GM21526 (cell line): Measurements from ENCODE around the gene GMPR.
"Not testable (repeated sequence)": the region's sequence is repeated elsewhere in the genome, so short reads cannot be mapped to it uniquely, and the experiment has no call there.

ENCODE experiments used
- ATAC-seq: cut with Tn5 transposase; IDR thresholded peaks from one replicate; pipeline ENCODE4 v1.9.1; 2021; ENCODE audit warnings: moderate library complexity; ENCODE audit not compliant: unreplicated experiment, low FRiP score

The GMPR gene

DNA sequence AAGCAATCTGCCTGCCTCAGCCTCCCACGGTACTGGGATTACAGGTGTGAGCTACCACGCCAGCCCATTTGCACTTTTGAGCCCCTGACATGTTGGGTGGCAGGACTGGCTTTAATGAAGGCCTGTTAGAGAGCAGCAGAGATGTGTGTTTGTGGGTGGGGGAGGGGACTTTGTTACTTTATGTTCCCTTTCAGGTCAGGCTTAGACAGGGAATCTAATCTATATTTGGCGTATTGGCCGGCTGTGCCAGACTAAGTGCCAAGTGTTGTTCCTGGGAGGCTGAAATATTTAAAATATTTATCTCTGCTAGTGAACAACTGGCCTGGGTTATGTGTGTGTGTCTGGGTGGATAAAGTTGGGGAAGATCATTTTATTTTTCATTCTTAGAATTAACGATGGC lies 6.1 kb downstream of the GMPR start:
- ATAC-seq: no peak

DNA sequence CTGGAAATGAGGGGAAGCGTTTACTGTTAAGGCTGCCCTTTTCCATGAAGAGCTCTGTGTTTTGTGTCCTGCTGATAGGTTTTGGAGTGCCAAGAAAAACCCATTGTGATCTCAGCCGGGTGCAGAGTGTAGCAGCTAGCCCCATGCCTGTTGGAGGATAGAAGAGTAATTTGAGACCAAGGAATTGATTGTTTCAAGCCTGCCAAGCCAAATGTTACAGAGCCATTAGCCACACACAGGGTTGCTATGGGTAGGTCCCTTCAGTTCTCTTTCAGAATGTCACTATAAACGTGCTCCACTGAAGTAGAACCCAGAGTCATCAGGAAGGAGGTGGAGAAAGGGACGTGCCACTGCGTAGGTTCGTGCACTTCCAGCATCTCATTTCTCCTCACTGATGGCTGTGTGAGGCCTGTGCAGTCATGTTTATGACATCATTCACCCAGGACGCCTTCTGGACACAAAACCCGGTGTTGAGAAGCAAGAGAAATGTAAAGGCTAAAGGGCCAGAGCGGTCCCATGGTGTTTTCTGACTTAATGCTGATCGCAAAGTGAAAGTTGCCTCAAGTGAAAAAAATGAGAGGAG lies 6.6 kb downstream of the GMPR start:
- ATAC-seq: no peak

DNA sequence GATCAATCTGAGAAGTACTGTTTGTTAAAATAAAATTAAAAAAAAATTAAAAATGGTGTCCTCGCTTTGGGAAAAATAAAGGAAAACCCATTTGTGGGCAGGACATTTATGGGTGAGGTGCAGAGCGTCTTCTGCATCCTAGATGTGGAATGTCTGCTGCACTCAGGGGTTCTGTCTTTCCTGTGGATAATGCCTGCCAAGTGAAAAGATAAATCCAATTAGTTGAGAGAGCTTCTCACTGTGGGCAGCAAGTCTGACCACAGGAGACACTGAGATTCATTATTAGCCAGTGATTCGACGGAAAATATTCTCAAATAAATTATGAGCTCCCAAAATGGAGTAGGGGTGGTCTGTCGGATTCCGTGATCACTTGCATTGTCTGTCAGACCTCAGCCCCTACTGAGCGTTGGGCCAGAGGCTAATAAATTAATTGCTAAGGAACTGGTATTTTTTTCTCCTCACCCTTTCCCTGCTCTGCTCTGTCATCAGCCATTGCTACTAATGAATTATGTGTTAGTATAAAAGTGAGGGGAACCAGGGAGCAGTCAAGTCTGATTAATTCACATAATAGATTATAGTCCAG lies 10.0 kb downstream of the GMPR start:
- ATAC-seq: no peak

DNA sequence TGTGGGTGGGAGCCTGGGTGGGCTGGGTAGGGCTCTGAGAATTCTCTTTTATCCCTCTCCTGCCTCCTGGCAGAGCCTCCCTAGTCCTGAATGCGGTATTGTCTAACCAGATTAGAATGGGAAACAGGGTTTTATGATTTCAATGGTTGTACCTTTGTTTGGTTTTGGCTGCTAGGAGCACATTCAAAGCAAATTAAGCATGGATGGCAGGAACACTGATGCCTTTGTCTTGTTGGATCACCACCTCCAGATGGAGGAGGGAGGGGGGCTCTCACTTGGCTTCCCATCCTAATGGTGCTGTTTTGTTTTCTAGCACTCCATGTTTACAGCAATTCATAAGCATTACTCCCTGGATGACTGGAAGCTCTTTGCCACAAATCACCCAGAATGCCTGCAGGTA lies 11.6 kb downstream of the GMPR start:
- ATAC-seq: no peak

DNA sequence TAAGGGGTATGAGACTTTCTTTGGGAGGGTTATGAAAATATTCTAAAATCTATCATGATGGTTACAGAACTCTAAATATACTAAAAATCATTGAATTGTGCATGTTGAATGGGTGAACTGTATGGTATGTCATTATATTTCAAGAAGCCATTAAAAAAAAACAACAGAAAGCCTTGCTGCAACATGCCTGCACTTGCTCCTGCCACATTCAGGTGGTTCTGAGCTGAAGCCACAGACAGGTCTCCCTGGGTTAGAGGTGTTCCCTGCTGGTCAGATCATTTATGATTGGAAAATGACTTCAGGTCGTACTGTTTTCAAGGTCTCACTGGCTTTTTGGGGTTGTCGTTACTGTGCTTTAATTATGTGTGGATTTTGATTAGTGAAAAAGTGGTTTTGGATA lies 13.3 kb downstream of the GMPR start:
- no peak for ATAC-seq

DNA sequence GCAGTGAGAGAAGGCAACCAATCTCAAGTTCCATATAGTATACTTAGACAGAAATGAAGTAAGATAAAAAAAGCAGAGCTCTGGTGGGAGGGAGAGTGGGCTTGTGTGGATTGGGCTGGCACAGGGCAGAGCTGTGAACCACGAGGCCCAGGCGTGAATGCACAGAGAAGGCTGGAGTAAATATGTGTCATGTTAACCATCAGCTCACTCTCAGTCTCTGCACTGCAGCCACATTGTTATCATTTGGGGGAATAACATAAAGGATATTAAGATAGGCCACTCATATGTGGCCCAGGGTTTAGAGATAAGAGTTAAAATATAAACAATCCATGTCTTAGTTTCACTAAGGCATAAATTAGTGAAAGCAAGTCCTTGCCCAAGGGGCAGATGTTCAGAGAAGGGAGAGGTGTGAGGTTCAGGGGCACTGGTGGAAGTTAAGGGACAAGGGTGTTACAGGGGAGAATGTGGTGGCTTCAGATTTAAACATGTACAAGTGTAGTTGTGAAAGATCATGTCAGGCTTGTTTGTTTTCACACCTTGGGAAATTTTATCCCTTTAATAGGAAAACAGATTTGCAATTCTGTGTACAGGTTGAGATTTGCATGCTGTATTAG lies 14.4 kb downstream of the GMPR start:
- ATAC-seq: no peak

DNA sequence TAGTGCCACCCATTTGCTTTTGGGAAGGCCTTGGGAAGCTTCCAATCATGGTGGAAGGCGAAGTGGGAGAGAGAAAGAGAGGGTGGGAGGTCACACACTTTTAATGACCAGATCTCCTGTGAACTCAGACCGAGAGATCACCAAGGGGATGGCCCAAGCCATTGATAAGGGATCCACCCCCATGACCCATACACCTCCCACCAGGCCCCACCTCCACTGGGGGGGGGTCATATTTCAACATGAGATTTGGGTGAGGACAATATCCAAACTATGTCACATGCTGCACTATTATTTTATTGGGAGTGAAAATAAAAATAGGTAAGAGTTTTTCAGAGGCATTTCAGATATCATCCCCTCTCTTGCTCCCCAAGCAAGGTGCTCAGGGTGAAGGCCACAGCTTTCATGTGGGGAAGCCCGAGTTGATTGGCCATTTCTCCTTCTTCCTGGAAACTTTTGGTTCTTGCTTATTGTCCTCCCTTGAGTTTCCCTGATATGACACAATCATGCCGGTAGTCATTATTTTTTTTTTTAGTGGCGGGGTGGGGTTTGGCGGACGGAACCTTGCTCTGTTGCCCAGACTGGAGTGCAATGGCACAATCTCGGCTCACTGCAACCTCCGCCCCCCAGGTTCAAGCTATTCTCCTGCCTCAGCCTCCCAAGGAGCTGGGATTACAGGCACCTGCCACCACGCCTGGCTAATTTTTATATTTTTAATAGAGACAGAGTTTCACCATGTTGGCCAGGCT lies 15.2 kb downstream of the GMPR start:
- ATAC-seq: no peak

DNA sequence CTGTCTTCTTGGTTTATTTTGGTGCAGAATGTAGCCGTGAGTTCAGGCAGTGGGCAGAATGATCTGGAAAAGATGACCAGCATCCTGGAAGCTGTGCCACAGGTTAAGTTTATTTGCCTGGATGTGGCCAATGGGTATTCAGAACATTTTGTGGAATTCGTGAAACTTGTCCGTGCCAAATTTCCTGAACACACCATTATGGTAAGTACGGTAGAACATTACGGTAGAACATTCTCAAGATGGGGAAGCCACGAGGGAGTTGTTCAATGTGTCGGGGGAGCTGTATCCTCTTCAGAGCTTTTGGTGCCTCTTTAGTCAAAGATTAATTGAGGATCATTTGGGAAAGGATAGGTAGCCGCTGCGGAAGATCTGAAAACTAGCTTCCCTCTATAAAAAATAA lies 16.1 kb downstream of the GMPR start:
- no peak for ATAC-seq

DNA sequence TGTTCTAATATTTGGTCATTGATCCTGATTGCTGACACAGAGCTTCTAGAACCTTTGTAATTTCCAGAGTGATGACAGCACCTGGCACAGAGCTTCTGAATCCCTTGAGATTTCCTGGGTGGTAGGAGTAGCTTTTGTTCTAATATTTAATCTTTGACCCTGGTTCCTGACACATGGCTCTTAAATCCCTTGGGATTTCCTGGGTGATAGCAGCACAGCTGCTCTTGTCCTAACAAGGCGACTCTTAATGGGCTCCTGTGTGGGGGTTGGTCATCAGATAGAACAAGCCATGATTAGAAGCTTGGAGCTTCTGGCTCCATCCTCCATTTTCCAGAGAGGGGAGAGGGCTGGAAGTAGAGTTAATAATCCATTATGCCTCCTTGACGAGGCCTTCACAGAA lies 18.4 kb downstream of the GMPR start:
- ATAC-seq: no peak

DNA sequence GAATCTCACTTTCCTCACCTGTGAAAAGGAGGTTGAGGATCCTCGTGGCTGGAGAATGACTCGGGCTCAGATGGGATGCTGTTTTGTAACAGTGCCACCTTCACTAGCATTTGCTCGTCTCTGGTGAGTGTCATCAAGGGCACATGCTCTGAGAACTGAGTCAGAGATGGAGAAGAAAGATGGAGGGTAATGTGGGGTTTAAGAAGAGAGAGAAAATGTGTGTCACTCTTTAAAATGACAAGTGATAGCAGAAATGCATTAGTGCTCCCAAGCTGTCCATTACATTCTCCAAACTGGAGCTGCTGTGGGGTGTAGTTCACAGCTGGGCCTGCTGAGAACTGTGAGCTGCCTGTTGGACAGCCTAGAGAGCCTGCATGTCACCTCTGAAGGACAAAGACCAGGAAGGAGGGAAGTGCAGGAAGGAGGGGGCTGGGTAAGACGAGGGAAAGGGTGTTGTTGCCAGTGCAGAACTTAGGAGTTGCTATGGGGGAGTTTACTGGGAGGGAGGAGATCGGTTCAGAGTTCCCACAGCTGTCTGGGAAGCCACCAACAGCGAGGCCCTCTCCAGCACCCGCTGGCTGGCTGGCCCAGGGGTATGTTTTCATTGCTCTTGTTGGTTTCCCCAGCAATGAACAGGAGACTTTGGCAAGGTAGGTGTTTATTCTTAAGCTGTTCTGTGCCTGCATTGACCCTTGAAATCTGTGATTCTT lies 19.8 kb downstream of the GMPR start:
- no peak for ATAC-seq

DNA sequence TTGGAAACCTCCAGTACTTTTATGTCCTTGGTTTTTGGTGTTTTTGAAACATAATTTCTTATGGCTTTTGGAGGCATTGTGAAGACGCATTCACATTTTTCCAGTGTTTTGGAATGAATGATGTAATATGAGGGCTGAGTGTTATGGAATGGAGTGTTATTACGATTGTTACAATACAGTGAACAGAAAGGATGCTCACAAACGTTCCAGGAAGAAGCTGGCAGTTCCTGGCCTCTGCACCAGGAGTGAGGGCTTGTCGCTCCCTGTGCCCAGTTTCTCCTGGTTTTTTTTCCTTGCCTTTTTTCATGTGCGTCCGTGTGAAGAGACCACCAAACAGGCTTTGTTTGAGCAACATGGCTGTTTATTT lies 20.3 kb downstream of the GMPR start:
- ATAC-seq: no peak

DNA sequence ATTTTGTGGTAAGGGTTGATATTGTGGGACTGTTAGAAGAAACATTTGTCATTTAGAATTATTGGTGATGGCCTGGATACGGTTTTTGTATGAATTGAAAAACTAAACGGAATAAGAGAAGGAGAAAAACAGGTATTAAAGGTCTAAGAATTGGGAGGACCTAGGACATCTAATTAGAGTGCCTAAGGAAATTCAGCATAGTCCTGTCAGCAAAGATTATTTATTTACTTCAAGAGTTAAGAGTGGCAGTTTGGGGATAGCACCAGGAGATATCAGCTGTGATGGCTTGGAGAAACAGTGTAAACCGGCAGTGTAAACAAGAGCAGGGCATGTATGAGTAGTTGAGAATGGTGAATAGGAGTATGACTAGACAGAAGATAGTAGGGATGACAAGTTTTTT lies 21.2 kb downstream of the GMPR start:
- not testable (repeated sequence) for ATAC-seq

DNA sequence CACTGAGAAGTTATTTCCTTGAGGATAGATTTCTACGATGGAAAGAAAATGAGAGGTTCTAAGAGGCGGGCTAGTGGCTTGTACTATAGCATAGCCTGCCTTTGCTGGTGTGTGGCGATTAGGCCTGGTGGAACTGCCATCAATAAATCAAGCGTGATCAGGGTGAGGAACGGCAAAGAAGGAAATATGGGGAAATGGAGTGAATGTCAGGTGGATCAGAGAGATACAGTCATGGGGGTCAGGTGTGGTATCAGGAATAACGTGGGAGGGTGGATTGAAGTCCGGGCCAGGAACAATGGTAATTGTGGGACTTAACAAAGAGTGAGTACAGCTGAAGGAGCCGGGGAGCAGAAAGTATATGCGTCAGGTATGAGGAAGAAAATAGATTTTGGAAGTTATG lies 22.2 kb downstream of the GMPR start:
- not testable (repeated sequence) for ATAC-seq

DNA sequence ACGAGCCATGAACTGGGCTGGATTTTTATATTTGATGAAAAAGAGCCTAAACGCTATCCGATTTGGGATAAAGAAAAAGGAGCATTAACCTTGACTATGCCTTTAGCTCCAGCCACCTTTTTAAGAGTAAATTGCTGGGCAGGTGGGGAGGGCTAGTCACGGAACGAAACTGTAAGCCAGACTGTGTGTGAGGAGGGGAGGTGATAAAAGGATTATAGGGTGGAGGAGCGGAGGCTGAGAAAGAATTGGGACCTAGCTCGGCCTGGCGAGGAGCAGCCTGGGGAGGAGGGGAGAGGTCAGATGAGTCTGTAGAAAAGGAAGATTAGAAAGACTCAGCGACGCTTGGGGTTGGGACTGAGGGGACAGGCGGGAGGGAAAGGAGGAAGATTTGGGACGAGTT lies 24.4 kb downstream of the GMPR start:
- ATAC-seq: not testable (repeated sequence)

DNA sequence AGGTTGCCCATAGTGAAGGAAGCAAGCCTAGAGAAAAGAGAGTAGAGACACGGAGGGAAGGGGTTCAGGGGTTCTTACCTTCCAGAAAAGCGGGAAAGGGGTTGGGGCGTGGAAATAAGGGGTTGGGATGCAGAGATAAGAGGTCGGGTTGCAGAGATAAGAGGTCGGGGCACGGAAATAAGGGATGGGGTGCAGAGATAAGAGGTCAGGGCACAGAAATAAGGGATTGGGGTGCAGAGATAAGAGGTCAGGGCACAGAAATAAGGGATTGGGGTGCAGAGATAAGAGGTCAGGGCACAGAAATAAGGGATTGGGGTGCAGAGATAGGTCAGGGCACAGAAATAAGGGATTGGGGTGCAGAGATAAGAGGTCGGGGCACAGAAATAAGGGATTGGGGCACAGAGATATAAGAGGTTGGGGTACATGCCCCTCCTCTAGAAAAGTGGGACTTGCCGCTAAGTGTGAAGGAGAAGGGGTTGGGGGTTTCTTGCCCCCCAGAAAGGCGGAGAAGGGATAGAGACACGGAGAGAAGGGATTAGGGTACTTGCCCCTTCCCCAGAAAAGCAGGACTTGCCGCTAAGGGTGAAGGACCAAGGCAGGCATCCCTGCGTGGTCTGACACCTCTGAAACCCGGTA lies 25.2 kb downstream of the GMPR start:
- not testable (repeated sequence) for ATAC-seq

DNA sequence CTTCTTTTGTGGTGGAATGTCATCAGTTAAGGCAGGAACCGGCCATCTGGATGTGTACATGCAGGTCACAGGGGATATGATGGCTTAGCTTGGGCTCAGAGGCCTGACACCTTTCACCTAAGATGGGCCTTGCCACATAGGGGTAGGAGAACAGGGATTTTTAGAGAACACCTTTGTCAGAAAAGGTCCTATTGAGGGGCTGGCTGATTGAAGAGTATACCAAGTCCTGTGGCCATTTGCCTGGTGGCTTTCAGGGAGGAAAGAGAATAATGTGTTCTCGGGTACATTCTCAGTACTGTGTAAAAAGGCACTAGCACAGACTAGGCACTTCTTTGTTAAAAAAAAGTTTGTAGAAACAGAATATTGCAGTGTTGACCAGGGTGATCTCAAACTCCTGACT lies 26.4 kb downstream of the GMPR start:
- ATAC-seq: no peak

DNA sequence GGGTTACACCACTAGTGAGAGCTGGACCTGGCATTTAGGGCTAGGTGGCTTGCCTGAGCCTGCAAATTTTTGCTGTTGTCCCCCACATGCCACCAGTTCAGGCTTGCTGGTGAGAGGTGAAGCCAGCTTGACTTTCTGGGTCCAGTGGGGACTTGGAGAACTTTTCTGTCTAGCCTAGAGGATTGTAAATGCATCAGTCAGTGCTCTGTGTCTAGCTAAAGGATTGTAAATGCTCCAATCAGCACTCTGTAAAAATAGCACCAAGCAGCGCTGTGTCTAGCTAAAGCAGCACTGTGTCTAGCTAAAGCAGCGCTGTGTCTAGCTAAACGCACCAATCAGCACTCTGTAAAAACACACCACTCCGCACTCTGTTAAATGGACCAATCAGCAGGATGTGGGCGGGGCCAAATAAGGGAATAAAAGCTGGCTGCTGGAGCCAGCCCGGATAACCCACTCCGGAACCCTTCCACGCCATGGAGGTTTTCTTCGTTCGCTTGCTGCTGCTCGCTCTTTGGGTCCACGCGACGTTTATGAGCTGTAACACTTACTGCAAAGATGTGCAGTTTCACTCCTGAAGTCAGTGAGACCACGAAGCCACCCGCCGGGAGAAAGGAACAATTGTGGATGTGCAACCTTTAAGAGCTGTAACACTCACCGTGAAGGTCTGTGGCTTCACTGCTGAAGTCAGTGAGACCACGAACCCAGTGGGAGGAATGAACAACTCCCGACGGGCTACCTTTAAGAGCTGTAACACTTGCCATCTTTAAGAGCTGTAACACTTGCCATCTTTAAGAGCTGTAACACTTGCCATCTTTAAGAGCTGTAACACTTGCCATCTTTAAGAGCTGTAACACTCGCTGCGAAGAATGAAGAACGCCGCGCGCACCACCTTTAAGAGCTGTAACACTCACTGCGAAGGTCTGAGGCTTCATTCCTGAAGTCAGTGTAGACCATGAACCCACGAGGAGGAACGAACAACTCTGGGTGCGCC lies 27.3 kb downstream of the GMPR start:
- no peak for ATAC-seq

DNA sequence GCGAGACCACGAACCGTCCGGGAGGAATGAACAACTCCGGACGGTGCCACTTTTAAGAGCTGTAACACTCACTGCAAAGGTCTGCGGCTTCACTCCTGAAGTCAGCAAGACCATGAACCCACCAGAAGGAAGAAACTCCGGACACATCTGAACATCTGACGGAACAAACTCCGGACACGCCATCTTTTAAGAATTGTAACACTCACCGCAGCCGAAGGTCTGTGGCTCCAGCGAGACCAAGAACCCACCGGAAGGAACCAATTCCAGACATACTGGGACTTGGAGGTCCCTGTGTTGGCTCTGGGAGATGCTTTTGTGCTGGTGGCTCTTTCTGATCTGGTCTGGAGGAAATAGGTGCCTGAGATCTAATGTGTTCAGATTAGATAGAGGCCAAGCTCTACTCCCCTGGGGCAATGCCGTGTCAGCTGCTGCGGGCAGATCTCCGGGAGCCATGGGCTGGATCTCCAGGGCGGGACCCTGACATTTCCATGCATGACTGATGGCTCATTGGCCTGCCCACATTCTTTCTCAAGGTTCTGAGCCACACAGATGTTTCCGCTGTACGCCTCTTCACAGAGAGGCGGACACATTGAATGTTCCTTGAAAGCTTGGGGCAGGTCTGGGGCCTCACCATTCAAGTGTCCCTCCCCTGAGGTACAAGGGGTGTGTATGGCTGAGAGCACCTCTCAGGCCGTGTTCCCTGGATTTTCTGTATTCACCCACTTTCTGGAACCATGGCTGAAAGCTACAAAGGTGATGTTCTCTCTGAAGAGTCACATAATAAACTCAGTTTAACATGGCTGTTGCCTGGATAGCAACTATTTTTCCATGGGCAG lies 29.3 kb downstream of the GMPR start:
- ATAC-seq: no peak
